IMR-90 (cell line): ENCODE data around the gene ADGRB3. TPM values are rescaled to one million over a fixed set of nuclear protein-coding genes. Genes with fewer than 3 reads are reported as not detected.

Experiments used
- ATAC-seq: fragments of 200-7000 bp; cut with Tn5 transposase; 2 replicates; pipeline ENCODE4 v1.9.1; 2020; ENCODE audit warnings: low read depth, mild to moderate bottlenecking, moderate library complexity
- BruUV-seq: library from RNA; stranded (reverse); fragments of 400-500 nt; replicated peaks from 2 replicates; lab custom pipeline; 2021; lab: Mats Ljungman, UMichigan
- CTCF ChIA-PET: fragments of 300-600 bp; formaldehyde crosslinking; extraction: SDS; loops from one replicate; lab custom pipeline; 2021; ENCODE audit warnings: antibody characterized with exemption; lab: Yijun Ruan, JAX
- POLR2A ChIA-PET: fragments of 300-600 bp; sonication (Branson Sonifier 250); formaldehyde crosslinking; loops from one replicate; lab custom pipeline; 2022; ENCODE audit warnings: antibody characterized with exemption; ENCODE audit not compliant: unreplicated experiment; lab: Charles Lee
- DNase-seq: peaks from one replicate; pipeline ENCODE4 v3.0.0; 2013
- H2AFZ ChIP-seq: replicated peaks from 2 replicates; pipeline ENCODE3; 2013; ENCODE audit warnings: low read length, mild to moderate bottlenecking; ENCODE audit not compliant: poor library complexity
- H2AK5ac ChIP-seq: 2 replicates; pipeline ENCODE4 v1.6.1; 2013; ENCODE audit warnings: low read depth, low read length, inconsistent platforms
- H2AK9ac ChIP-seq: replicated peaks from 2 replicates; pipeline ENCODE3; 2013; ENCODE audit warnings: mild to moderate bottlenecking, low read depth, low read length, moderate library complexity; ENCODE audit not compliant: poor library complexity
- H2BK120ac ChIP-seq: 2 replicates; pipeline ENCODE4 v1.6.1; 2013; ENCODE audit warnings: low read depth, low read length, inconsistent platforms
- H2BK15ac ChIP-seq: 3 replicates; pipeline ENCODE4 v1.6.1; 2013; ENCODE audit warnings: low read depth, low read length, inconsistent platforms
- H2BK20ac ChIP-seq: 2 replicates; pipeline ENCODE4 v1.6.1; 2013; ENCODE audit warnings: low read depth, mild to moderate bottlenecking, inconsistent platforms, low read length, moderate library complexity
- H2BK5ac ChIP-seq: 2 replicates; pipeline ENCODE4 v1.6.1; 2013; ENCODE audit warnings: mild to moderate bottlenecking, low read depth, low read length, inconsistent platforms; ENCODE audit not compliant: poor library complexity, severe bottlenecking
- H3K14ac ChIP-seq: replicated peaks from 2 replicates; pipeline ENCODE4 v1.6.1; 2013; ENCODE audit warnings: low read depth, low read length, inconsistent platforms
- H3K18ac ChIP-seq: 2 replicates; pipeline ENCODE4 v1.6.1; 2013; ENCODE audit warnings: low read depth, low read length, control low read depth
- H3K23ac ChIP-seq: 2 replicates; pipeline ENCODE4 v1.6.1; 2013; ENCODE audit warnings: low read depth, low read length, inconsistent platforms
- H3K27ac ChIP-seq: 2 replicates; pipeline ENCODE4 v1.5.1; 2013; ENCODE audit warnings: mild to moderate bottlenecking, control low read depth, low read length; ENCODE audit not compliant: insufficient read depth
- H3K27me3 ChIP-seq: 2 replicates; pipeline ENCODE4 v1.6.1; 2013; ENCODE audit warnings: low read length; ENCODE audit not compliant: control insufficient read depth, insufficient read depth
- H3K36me3 ChIP-seq: 2 replicates; pipeline ENCODE4 v1.6.1; 2013; ENCODE audit warnings: low read length, mixed read lengths; ENCODE audit not compliant: control insufficient read depth, insufficient read depth
- H3K4ac ChIP-seq: 2 replicates; pipeline ENCODE4 v1.6.1; 2013; ENCODE audit warnings: low read depth, low read length, inconsistent platforms
- H3K4me1 ChIP-seq: 2 replicates; pipeline ENCODE4 v1.6.1; 2013; ENCODE audit warnings: low read length, mixed read lengths; ENCODE audit not compliant: control insufficient read depth, insufficient read depth
- H3K4me2 ChIP-seq: 2 replicates; pipeline ENCODE4 v1.6.1; 2013; ENCODE audit warnings: low read depth, mild to moderate bottlenecking, control low read depth, low read length, moderate library complexity
- H3K4me3 ChIP-seq: 2 replicates; pipeline ENCODE4 v1.5.1; 2013; ENCODE audit warnings: low read depth, mild to moderate bottlenecking, control low read depth, low read length, moderate library complexity; ENCODE audit not compliant: insufficient read depth
- H3K56ac ChIP-seq: 2 replicates; pipeline ENCODE4 v1.6.1; 2013; ENCODE audit warnings: low read length, inconsistent platforms; ENCODE audit not compliant: insufficient read depth; ENCODE audit errors: extremely low read depth
- H3K79me1 ChIP-seq, 2 experiments: 2 replicates each; pipeline ENCODE4 v1.6.1; 2013; ENCODE audit warnings: low read length in 2 of 2, inconsistent platforms in 1 of 2, low read depth in 1 of 2
- H3K9ac ChIP-seq: 2 replicates; pipeline ENCODE4 v1.6.1; 2013; ENCODE audit warnings: low read depth, low read length, control low read depth
- H3K9me1 ChIP-seq: 2 replicates; pipeline ENCODE4 v1.6.1; 2013; ENCODE audit warnings: low read length, inconsistent platforms; ENCODE audit not compliant: insufficient read depth
- H3K9me3 ChIP-seq: 2 replicates; pipeline ENCODE4 v1.6.1; 2013; ENCODE audit warnings: low read length; ENCODE audit not compliant: control insufficient read depth, insufficient read depth
- H4K20me1 ChIP-seq: 2 replicates; pipeline ENCODE4 v1.6.1; 2013; ENCODE audit warnings: low read length, inconsistent platforms; ENCODE audit not compliant: insufficient read depth
- H4K5ac ChIP-seq: 2 replicates; pipeline ENCODE4 v1.6.1; 2013; ENCODE audit warnings: mild to moderate bottlenecking, low read depth, low read length, control low read depth
- H4K8ac ChIP-seq, 2 experiments: 2 replicates each; pipeline ENCODE4 v1.6.1; 2013; ENCODE audit warnings: low read depth in 2 of 2, low read length in 2 of 2, control low read depth in 1 of 2, inconsistent platforms in 1 of 2
- H4K91ac ChIP-seq: 2 replicates; pipeline ENCODE4 v1.6.1; 2013; ENCODE audit warnings: low read depth, low read length, inconsistent platforms; ENCODE audit not compliant: insufficient read depth
- BHLHE40 ChIP-seq: fragments of 150-350 bp; IDR thresholded peaks from 2 replicates; pipeline ENCODE4 v1.6.1; 2016; ENCODE audit warnings: mild to moderate bottlenecking, low read depth, low read length
- CEBPB ChIP-seq: IDR thresholded peaks from 2 replicates; pipeline ENCODE4 v1.6.1; 2012; ENCODE audit warnings: low read depth, low read length, improper control_type of control experiment
- CHD1 ChIP-seq: IDR thresholded peaks from 2 replicates; pipeline ENCODE4 v1.6.1; 2012; ENCODE audit warnings: low read depth, low read length, improper control_type of control experiment
- FOS ChIP-seq: fragments of 150-350 bp; IDR thresholded peaks from 2 replicates; pipeline ENCODE4 v1.6.1; 2016; ENCODE audit warnings: low read depth, low read length
- MAFK ChIP-seq: IDR thresholded peaks from 2 replicates; pipeline ENCODE4 v1.6.1; 2012; ENCODE audit warnings: low read depth, low read length, improper control_type of control experiment
- MAZ ChIP-seq: IDR thresholded peaks from 2 replicates; pipeline ENCODE4 v1.6.1; 2012; ENCODE audit warnings: low read depth, mild to moderate bottlenecking, low read length, improper control_type of control experiment, moderate library complexity, borderline replicate concordance
- MXI1 ChIP-seq: IDR thresholded peaks from 2 replicates; pipeline ENCODE4 v1.6.1; 2012; ENCODE audit warnings: low read depth, mild to moderate bottlenecking, low read length, moderate library complexity, borderline replicate concordance
- NFE2L2 ChIP-seq: fragments of 150-350 bp; IDR thresholded peaks from 2 replicates; pipeline ENCODE4 v1.6.1; 2016; ENCODE audit warnings: low read depth, mild to moderate bottlenecking, low read length
- POLR2A ChIP-seq: IDR thresholded peaks from 2 replicates; pipeline ENCODE4 v1.6.1; 2012; ENCODE audit warnings: mild to moderate bottlenecking, low read depth, low read length
- RAD21 ChIP-seq: IDR thresholded peaks from 2 replicates; pipeline ENCODE4 v1.6.1; 2012; ENCODE audit warnings: low read length, improper control_type of control experiment
- RCOR1 ChIP-seq: IDR thresholded peaks from 2 replicates; pipeline ENCODE4 v1.6.1; 2012; ENCODE audit warnings: mild to moderate bottlenecking, low read length, improper control_type of control experiment; ENCODE audit not compliant: insufficient replicate concordance
- RFX5 ChIP-seq: IDR thresholded peaks from 2 replicates; pipeline ENCODE4 v1.8.0; 2012; ENCODE audit warnings: low read depth, mild to moderate bottlenecking, low read length, moderate library complexity
- SMC3 ChIP-seq: fragments of 150-350 bp; IDR thresholded peaks from 2 replicates; pipeline ENCODE4 v1.6.1; 2016; ENCODE audit warnings: low read depth, mild to moderate bottlenecking, antibody characterized with exemption, low read length, moderate library complexity
- dilution Hi-C: fragments of 300-500 bp; cut with HindIII; formaldehyde crosslinking; loops from one replicate; pipeline ENCODE4 v1.14.3; 2018; ENCODE audit warnings: low sequenced_read_pairs; ENCODE audit not compliant: unreplicated experiment
- in situ Hi-C: fragments of 300-500 bp; cut with MboI; formaldehyde crosslinking; loops from 3 replicates; pipeline ENCODE4 v1.14.3; 2019; ENCODE audit warnings: low sequenced_read_pairs, inconsistent platforms, mixed read lengths
- intact Hi-C: fragments of 100-400 bp; cut with micrococcal nuclease; formaldehyde crosslinking; loops from 2 replicates; pipeline ENCODE4 v1.10.0; 2022
- polyA plus RNA-seq, 3 experiments: library from polyadenylated mRNA; depleted of rRNA; stranded (reverse); fragments of >200 nt; gene quantifications; 2 replicates each; pipeline ENCODE4 v1.2.3, GENCODE V29; 2012; ENCODE audit warnings: low replicate concordance in 1 of 3
- total RNA-seq: library from RNA; depleted of rRNA; stranded (reverse); fragments of >200 nt; gene quantifications from 2 replicates; pipeline ENCODE4 v1.2.3, GENCODE V29; 2012
- TF ChIP-seq, protein P1 (sequence below): fragments of 150-350 bp; IDR thresholded peaks from 2 replicates; pipeline ENCODE4 v1.6.1; 2016; ENCODE audit warnings: low read depth, mild to moderate bottlenecking, low read length, moderate library complexity, borderline replicate concordance
- TF ChIP-seq, protein P2 (sequence below): fragments of 150-350 bp; IDR thresholded peaks from 2 replicates; pipeline ENCODE4 v1.6.1; 2017; ENCODE audit warnings: mild to moderate bottlenecking, antibody characterized with exemption, low read length, low read depth
- TF ChIP-seq, protein P3 (sequence below): conservative IDR thresholded peaks from 2 replicates; pipeline ENCODE4 v1.5.1; 2012; ENCODE audit warnings: mild to moderate bottlenecking, low read depth, low read length, improper control_type of control experiment

The ADGRB3 gene
- total and polyA plus RNA-seq, 2 of the 4 experiments (the other 2 are of a cell fraction), result not detected

DNA sequence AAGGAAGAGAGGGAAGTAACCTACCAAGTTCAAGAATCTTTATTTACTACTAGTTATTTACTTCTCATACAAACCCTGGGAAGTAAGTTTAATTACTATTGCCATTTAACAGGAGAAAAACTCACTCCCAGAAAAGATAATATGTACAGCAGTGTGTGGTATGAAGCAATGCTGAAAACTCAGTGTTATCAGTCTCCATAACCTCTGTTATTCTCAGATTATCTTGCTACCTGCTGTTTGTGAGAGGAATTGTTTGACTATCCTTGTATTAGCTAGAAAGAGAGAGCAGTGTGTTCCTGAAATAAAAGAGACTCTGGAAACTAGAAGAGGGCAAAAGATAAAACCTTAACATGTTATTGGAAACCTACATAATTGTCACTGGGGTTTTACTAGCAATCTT lies 38.2 kb downstream of the ADGRB3 start:
- BruUV-seq, result no TSS peak
- CTCF ChIA-PET, result no interaction called here
- Histone ChIP-seq H2BK20ac (no peak overlapping the region), H4K20me1 (no peaks in the 10 kb centered on the region), H3K14ac (no peak overlapping the region), H3K4ac (no peak overlapping the region), H2BK15ac (no peak overlapping the region), H2AFZ (no peak overlapping the region), H3K56ac (no peak overlapping the region), H2BK5ac (no peak overlapping the region), H3K9me1 (no peaks in the 10 kb centered on the region), H4K8ac (no peak overlapping the region), H3K23ac (no peak overlapping the region), H2BK120ac (no peak overlapping the region), H3K18ac (no peak overlapping the region), H3K4me1 (no peaks in the 10 kb centered on the region), H3K36me3 (no peaks in the 10 kb centered on the region), H3K27me3 (no peaks in the 10 kb centered on the region), H3K9ac (no peak overlapping the region), H3K9me3 (no peaks in the 10 kb centered on the region), H2AK5ac (no peak overlapping the region), H4K5ac (no peak overlapping the region), H3K79me1 (no peaks in the 10 kb centered on the region), H3K4me3 (no peak overlapping the region), H3K4me2 (no peak overlapping the region), H3K27ac (no peak overlapping the region), H4K91ac (no peak overlapping the region), H2AK9ac (no peak overlapping the region)
- dilution Hi-C loops (no loop called here), in situ Hi-C loops (no loop called here), intact Hi-C loops (no loop called here)
- ATAC-seq (no peak), DNase-seq (no peak)
- TF ChIP-seq SMC3 (no peak), CHD1 (no peak), MAFK (no peak), MXI1 (no peak), POLR2A (no peak), CEBPB (no peak), MAZ (no peak), BHLHE40 (no peak), NFE2L2 (no peak), RFX5 (no peak), FOS (no peak), RAD21 (no peak), RCOR1 (no peak)
- TF ChIP-seq, protein P1, sequence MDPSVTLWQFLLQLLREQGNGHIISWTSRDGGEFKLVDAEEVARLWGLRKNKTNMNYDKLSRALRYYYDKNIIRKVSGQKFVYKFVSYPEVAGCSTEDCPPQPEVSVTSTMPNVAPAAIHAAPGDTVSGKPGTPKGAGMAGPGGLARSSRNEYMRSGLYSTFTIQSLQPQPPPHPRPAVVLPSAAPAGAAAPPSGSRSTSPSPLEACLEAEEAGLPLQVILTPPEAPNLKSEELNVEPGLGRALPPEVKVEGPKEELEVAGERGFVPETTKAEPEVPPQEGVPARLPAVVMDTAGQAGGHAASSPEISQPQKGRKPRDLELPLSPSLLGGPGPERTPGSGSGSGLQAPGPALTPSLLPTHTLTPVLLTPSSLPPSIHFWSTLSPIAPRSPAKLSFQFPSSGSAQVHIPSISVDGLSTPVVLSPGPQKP, result no peak
- TF ChIP-seq, protein P2, sequence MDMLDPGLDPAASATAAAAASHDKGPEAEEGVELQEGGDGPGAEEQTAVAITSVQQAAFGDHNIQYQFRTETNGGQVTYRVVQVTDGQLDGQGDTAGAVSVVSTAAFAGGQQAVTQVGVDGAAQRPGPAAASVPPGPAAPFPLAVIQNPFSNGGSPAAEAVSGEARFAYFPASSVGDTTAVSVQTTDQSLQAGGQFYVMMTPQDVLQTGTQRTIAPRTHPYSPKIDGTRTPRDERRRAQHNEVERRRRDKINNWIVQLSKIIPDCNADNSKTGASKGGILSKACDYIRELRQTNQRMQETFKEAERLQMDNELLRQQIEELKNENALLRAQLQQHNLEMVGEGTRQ, result no peak
- TF ChIP-seq, protein P3, sequence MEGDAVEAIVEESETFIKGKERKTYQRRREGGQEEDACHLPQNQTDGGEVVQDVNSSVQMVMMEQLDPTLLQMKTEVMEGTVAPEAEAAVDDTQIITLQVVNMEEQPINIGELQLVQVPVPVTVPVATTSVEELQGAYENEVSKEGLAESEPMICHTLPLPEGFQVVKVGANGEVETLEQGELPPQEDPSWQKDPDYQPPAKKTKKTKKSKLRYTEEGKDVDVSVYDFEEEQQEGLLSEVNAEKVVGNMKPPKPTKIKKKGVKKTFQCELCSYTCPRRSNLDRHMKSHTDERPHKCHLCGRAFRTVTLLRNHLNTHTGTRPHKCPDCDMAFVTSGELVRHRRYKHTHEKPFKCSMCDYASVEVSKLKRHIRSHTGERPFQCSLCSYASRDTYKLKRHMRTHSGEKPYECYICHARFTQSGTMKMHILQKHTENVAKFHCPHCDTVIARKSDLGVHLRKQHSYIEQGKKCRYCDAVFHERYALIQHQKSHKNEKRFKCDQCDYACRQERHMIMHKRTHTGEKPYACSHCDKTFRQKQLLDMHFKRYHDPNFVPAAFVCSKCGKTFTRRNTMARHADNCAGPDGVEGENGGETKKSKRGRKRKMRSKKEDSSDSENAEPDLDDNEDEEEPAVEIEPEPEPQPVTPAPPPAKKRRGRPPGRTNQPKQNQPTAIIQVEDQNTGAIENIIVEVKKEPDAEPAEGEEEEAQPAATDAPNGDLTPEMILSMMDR, result no peak
- POLR2A ChIA-PET, result no interaction called here
